GM19372 (cell line): Measurements from ENCODE around the gene UBE3D.
"Not testable (repeated sequence)": the region's sequence is repeated elsewhere in the genome, so short reads cannot be mapped to it uniquely, and the experiment has no call there.

ENCODE experiments used
- ATAC-seq: cut with Tn5 transposase; IDR thresholded peaks from one replicate; pipeline ENCODE4 v1.9.1; 2021; ENCODE audit warnings: mild to moderate bottlenecking, low read depth, moderate library complexity; ENCODE audit not compliant: unreplicated experiment

The UBE3D gene

GRCh38 chr6:83057705-83058321 lies 7.8 kb downstream of the UBE3D start:
- peak; percentile 66 for ATAC-seq

- ATAC-seq = peak; percentile 48
Measured at GRCh38 chr6:83055366-83055964, 10.2 kb downstream of the UBE3D start.

DNA sequence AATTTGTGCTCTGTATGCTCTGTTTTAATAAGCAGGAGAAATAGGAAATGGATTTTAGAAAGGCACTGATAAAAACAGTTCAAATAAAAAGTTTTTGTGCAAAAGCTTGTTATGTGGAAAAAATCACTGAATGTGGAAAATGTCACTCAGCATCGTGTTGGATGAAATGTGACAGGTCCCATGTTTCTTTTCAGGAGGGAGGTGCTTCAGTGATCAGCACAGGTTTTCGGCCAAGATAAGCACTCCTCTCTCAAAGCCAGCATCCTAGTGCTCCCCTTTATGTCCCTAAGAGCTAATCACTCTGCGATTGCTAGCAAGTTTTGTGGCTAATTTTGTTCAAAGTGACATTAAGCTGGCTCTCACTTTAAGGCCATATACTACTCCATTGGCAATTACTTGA lies 12.0 kb downstream of the UBE3D start:
- no peak for ATAC-seq

DNA sequence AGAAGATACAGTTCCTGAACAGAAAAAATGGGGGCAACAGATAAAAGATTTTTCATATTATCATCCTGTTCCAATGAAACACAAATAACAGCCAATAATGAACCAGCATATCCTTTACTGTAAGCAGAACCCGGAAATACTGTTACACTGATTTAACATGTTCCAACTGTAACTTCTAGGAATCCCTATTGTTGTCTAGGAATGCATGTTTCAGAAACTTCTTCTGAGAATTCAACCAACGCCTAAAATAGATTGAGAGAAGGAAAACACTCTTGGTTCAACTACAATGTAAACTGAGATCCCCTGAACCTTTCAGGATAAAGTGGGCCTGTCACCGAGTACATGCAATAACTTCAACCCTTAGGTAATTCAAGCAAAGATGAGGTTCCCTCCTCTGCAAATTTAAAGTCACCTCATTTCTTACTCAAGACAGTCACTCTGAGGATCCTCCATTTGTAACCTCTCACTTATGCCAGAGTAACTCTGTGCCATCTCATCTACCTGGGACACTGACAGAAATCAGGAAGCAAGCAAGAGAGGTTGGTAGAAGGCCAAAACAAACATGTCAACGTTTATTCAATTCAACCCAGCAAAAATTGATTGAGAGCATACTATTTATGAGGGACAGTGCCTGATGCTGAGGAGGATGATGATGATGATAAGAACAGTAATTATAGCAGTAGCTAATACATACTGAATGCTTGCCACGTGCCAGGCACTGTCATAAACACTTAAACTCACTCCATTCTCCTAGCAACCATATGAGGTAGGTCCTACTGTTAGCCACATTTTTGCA lies 14.1 kb downstream of the UBE3D start:
- ATAC-seq = no peak

GRCh38 chr6:83047065-83047754 lies 18.4 kb downstream of the UBE3D start:
- ATAC-seq = no peak

GRCh38 chr6:83044091-83044768 lies 21.4 kb downstream of the UBE3D start:
- no peak for ATAC-seq

- ATAC-seq = no peak
Measured at GRCh38 chr6:83042467-83043053, 23.1 kb downstream of the UBE3D start.

DNA sequence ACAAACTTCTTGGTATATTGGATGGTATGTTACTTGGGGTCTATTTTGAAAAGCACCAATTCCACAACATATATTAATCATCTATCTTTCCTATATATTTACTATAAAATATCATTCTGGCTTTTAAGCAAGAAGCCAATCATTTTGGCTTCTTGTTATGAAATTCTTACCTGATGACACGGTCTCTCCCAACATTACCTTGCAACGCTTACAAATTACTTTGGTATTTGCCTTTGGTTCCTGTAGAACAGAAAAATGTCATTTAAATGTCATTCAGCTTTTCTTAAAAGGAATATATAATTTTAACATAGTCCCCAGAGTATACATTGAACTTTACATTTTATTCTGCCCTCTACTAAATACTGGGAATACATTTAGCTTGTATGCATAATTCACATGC lies 27.4 kb downstream of the UBE3D start:
- no peak for ATAC-seq

GRCh38 chr6:83031689-83032088 lies 34.0 kb downstream of the UBE3D start:
- ATAC-seq = no peak

- ATAC-seq = no peak
Measured at GRCh38 chr6:83019741-83020140, 45.9 kb downstream of the UBE3D start.

GRCh38 chr6:83011131-83011530 lies 54.5 kb downstream of the UBE3D start:
- ATAC-seq = not testable (repeated sequence)

DNA sequence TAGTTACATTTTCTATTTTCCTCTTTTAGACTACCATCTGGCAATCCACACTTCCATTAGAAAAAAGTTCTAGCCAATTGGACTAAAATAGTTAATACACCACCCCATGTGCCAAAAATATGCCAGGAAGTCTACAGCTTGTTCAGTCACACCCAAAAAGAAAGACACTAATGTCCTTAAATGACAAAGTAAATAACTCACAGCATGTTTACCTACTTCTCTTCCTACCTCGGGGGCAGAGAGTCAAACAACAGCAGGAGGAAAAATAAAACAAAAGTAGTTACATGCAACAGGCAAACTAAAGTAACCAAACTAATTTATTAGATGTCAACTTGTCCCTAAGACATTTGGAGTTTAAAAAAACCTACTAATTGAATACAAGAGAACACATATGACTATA lies 57.0 kb downstream of the UBE3D start:
- no peak for ATAC-seq

DNA sequence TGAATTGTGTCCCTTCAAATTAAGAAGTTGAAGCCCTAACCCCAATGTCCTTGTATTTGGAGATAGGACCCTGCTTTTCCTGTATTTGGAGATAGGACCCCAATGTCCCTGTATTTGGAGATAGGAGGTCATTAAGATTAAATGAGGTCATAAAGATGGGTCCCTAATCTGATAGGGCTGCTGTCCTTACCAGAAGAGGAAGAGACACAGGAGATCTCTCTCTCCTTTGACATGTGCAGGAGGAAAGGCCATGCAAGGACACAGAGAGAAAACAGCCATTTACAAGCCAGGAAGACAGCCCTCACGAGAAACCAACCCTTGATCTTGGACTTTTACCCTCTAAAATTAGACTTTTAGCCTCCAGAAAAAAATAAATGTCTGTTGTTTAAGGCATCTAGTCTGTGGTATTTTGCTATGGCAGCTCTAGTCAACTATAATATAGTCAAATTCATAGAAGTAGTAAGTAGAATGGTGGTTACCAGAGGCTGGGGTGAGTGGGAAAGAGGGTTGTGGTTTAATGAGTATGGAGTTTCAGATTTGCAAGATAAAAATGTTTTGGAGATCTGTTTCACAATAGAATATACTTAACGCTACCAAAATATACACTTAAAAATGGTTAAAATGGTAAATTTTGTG lies 59.3 kb downstream of the UBE3D start:
- ATAC-seq = no peak

GRCh38 chr6:82996156-82996555 lies 69.5 kb downstream of the UBE3D start:
- no peak for ATAC-seq

DNA sequence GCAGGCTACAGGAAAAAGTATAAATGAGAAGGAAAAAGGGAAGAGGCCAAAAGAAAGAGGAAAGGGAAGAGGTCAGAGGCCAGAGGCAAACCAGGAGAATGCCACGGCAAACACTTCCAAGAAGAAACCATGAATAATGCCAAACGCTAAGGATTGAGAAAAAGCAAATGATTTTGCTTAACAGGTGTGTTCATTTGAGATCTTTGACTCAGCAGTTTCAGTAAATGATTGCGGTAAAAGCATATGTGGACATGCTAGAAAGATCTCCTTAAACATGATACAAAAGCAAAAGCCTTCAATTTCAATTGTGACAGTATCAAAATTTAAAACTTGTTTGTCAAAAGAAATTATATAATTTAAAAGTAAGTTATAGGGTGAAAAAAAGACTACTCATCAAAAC lies 70.6 kb downstream of the UBE3D start:
- no peak for ATAC-seq

DNA sequence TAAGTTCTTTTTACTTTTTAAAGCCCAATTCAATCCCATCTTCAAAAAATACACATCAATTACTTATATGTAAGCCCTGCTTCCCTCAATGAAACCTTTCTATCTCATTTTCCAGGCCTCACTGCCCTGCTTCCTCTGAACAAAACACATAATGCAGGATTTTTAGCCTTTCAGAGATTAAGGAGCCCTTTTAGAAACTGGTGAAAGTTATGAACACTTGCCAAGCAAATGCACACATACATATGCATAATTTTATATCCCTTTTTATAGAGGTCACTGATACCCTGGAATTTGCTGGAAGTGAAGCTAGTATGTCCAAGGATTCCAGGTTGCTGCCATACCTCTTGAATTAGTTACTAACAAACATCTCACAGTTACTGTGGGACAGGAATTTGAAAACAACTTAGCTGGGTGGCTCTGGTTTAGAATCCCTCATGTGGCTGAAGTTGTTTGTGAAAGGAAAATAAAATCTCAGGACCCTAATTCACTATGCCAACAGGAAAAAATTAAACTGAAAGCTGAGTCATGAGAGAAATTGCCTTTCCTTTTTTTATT lies 75.8 kb downstream of the UBE3D start:
- no peak for ATAC-seq

DNA sequence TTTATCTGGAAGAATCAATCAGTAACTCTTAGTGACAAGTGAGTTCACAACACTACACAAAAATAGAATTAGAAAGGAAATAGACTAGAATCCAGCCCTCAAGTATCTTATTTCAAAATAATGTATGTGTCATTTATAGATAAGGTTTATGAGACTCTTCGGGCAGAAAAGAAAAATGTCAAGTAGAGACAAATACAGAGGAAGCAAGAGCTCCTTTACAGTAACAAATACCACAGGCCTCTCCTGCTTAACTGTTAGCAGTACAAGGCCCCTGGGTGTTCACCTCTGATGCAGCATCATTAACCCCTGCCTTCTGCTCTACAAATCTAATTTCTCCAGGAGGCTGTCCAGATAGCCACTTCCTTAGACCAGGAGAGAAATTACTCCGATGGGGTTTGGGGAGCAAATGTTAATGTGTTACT lies 76.7 kb downstream of the UBE3D start:
- ATAC-seq = no peak

- ATAC-seq = no peak
Measured at GRCh38 chr6:82987951-82988350, 77.7 kb downstream of the UBE3D start.

GRCh38 chr6:82987416-82987815 lies 78.2 kb downstream of the UBE3D start:
- no peak for ATAC-seq
